EL (cell line): Measurements from ENCODE around the gene MAPK12.
A peak's percentile ranks its signal among the peaks of the same experiment; 100 is the strongest.

Experiments used
- DNase-seq: peaks from one replicate; pipeline ENCODE4 v3.0.0-alpha.2; 2016

Gene MAPK12

GRCh38 chr22:50250555-50251476 lies 10.7 kb downstream of the MAPK12 start, which contains the start of gene HDAC10:
TSS of gene HDAC10 (minus strand) at chr22:50251265. CDS start at chr22:50251032, 233 bp downstream.
- DNase-seq, result peak; percentile 83

DNA sequence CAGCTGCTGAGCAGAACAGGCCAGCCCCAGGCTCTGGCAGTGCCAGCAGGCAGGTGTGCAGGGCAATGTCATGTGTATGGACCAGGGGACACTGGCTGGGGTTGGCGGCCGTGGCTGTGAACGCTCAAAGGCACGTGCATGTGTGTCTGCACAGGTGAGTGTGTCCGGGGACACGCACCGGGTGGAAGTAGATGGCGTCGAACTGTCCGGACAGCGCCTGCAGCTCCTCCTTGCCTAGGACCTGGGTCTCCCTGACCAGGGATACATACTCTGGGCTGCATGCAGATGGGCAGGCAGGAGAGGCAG lies 11.3 kb downstream of the MAPK12 start:
- no peak for DNase-seq

DNA sequence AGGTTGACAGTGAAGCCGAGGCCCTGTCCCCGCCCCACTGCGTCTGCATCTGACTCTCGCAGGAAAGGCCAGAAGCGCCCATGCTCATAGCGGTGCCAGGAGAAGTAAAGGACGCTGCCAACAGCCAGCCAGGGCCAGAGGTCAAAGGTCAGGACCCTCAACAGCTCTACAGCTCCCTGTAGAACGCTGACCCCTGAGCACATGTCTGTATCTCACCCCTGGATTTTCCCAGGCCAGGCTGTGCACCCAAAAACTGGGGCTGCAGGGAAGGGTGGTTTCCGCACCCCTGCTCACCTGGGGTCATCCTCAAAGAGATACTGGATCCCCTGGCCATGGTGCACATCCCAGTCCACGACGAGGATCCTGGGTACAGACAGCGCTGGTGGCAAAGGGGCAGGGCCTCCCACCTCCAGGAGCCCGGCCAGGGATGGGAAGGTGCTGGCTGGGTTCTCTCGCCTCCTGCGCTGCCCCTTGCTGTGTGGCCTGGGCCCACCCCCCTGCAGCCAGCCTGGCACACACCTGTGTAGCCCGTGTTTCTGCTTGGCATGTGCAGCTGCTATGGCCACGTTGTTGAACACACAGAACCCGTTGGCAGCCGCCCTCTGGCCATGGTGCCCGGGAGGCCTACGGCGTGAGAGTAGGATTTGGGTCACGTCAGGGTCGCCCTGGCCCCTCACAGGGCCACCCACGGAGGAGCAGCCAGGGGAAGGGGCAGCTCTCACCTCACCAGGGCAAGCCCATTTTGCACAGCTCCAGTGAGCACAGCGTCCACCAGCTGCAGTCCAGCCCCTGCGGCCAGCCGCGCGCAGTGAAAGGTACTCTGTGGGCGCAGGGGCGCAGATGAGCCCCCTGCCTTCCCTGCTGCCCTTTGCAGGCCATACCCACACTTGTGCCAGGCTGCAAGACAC lies 11.9 kb downstream of the MAPK12 start:
- no peak for DNase-seq

- no peak for DNase-seq
Observed at GRCh38 chr22:50248196-50249081, 13.0 kb downstream of the MAPK12 start.

DNA sequence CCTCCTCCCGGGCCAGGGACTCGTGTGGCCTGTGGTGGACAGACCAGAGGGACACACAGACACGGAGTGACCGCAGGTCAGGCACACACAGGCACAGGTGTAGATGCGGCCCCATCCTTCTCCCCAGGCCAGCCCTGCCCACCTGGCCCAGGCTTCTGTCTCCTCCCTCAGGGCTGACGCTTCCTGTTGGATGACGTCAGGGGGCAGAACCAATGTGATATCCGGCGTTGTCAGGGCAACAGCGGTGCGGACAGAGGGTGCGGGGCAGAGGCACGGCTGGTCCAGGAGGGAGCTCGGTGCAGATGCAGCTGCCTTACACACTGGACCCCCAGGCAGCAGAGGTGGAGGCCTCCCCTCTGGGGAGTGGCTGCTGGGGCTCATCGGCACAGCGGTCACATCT lies 13.7 kb downstream of the MAPK12 start:
- DNase-seq, result peak; percentile 66

DNA sequence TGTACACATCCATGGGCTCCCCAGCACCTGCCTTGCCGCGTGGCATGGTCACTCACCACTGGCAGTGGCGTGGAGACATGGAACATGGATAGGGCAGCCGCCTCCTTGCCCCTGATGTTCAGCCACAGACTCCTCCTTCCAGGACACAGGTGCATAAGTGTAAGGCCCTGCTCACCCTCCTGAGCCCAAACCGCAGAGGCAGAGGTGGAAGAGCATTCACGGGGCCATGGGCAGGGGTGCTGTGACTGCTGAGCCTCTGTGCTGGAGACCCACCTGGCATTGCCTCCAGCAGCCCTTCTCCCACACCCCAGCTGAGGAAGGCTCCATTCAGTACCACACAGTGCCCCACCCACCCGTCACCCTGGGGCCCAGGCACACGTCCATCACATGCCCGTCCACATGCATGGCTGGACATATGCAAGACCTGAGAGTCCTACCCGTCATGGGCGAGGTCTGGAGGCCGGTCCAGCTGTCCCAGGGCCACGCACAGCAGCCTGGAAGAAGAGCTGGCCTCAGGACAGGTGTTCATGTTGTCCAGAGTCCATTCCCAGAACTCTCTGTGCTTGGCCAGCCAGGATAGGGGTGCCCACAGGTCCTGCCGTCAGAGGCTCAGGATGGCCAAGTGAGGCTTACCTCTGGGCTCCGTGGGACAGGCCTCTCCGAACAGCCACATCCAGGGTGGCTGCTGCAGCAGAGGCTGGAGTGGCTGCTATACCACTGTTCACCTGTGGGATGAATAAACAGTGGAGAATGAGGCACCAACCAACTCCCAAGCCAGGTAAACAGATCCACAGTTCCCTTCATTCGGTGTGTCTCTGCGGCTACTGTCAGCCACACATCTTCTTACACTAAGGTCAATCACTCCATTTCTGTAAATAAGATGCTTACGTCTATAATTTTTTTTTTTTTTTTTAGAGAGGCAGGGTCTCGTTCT lies 15.0 kb downstream of the MAPK12 start:
- no peak for DNase-seq

DNA sequence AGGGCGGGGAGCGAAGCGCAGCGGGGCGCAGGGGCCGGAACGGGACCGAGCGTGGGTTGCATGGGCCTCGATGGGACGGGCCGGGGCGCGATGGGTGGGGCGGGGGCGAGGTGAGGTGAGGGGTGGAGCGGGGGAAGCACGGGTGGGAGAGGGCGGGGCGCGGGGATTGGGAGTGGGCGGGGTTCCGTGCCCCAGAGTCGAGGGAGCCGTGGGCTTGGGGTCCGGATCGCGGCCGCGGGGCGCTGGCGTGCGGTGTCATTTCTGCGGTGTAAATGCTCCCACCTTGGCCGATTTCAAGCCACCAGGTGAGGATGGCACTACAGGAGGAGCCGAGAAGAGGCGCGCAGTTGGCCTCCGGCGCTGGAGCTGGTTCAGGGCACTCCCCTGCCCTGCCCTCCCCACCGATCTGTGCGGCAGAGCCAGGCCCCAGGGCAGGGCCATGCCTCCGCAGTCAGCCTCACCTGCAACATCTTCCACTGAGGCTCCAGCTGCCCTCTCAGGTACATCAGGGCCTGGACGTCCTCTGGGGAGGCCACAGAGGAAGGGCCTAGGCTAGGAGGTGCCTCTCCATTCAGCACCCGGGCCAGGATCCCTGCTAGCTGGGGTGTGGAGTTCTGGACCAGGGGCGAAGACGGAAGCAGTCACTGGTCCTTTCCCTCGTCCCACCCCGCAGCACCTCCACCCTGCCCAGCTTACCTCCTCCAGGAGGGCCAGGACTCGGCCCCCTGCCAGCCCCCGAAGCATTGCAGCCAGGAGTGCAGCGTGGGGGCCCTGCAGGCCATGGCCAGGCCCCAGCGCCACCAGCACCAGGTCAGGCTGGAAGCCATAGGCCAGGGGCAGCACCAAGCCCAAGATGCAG lies 16.0 kb downstream of the MAPK12 start:
- DNase-seq, result no peak

- peak; percentile 93 for DNase-seq
Observed at GRCh38 chr22:50244420-50245213, 16.9 kb downstream of the MAPK12 start, which contains the start of gene TUBGCP6. TSS of gene TUBGCP6 (minus strand) at chr22:50245023. CDS start at chr22:50244459, 564 bp downstream.

DNA sequence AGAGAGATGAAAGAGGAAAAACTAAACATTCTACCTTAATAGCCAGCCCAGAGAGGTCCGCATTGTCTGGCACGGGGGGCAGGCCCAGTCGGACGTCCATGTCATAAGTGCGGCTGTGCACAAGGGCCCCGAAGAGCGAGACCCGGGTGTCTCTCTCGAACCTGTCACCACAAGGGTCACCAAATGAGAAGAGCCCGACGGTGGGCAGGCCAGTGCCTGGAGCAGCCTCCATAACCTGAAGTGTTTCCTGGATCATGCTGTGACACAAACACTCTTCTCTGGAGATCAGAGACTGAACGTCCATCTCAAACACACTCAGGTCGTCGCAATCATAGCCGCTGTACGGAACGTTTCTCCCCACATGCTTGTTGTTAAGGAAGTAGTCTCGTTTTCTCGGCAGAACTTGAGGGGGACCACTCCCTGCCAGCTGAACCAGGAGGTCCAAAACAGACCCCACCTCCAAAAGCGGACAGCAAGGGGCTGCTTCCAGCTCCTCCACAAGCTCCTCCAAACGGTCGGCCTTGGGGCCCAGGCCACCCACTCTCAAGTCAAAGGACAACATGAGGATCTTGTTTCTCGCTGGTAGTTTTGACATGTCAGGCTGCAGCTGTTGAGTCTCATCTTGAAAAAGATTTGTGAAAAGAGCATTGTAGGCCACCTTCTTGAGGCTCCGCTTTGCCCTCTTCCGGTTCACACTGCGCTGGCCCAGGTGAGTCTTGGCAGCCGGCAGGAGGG lies 17.6 kb downstream of the MAPK12 start:
- no peak for DNase-seq

DNA sequence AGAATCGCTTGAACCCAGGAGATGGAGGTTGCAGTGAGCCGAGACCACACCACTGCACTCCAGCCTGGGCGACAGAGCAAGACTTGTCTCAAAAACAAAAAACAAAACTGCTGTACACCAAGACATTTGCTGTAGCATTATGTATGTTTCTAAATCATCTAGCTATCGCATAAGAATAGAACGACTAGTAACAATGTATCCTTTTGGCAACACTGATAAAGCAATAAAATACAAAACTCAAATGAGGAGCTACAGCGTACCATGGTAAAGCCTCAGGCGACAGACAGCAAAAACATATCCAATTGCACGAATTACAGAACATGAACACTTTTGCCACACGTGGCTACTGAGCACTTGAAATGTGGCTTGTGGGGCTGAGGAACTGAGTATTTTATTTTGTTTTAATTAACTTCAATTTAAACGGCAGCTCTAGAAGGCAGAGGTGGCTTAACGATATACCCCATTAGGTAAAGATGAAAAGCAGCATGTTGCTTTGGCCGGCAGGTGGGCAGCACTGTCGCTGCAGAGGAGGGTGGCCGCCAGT lies 19.0 kb downstream of the MAPK12 start:
- no peak for DNase-seq

DNA sequence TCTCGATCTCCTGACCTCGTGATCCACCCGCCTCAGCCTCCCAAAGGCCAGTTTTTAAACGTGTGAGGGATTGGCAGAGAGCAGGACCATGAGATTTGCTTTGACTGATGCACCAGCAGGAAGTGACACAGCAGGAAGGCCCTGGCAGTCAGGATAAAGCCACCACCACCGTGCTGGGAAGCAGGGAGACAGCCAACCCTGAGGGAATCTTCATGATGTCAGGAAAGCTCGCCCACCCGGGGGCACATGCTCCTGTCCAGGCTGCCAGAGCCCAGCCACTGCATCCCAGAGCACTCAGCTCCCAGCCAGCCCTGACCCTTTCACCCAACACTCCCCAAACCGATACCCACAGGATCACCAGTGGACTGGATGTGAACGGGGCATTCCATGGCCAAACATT lies 22.7 kb downstream of the MAPK12 start:
- DNase-seq, result peak; percentile 22

DNA sequence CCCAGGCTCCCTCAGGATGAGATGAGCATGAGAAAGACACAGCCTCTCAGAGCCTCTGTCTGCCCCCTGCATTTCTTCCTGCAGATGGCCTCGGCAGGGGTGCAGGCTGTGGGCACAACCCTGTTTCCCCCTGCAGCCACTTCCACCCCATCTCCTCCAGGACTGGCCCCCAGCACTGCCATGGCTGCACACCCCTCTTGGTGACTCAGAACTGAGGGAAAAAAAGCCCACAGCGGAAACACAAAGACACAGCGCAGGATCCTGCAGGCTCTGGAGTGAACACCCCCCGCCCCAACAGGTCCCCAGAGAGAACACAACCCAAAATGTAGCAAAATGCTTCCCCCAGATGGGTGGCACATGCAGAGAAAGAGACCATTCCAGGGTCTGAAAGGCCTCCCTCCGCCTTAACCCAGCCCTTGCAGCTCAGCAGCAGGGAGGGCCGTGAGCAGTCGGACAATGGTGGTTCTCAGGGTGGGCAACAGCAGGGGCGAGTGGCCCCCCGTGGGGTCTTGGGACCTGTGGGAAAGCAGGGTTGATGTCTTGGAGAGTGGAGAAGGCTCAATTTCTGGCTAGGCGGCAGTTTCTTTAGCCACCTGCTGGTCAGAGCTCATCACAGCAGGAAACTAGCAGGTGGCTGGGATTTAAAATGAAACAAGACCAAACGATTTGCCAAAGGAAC lies 24.6 kb downstream of the MAPK12 start:
- DNase-seq, result no peak

- no peak for DNase-seq
Observed at GRCh38 chr22:50233223-50233622, 28.3 kb downstream of the MAPK12 start.

GRCh38 chr22:50232481-50233151 lies 28.9 kb downstream of the MAPK12 start:
- DNase-seq, result no peak

- no peak for DNase-seq
Observed at GRCh38 chr22:50229370-50229769, 32.1 kb downstream of the MAPK12 start.

- DNase-seq, result no peak
Observed at GRCh38 chr22:50228366-50228765, 33.1 kb downstream of the MAPK12 start.

DNA sequence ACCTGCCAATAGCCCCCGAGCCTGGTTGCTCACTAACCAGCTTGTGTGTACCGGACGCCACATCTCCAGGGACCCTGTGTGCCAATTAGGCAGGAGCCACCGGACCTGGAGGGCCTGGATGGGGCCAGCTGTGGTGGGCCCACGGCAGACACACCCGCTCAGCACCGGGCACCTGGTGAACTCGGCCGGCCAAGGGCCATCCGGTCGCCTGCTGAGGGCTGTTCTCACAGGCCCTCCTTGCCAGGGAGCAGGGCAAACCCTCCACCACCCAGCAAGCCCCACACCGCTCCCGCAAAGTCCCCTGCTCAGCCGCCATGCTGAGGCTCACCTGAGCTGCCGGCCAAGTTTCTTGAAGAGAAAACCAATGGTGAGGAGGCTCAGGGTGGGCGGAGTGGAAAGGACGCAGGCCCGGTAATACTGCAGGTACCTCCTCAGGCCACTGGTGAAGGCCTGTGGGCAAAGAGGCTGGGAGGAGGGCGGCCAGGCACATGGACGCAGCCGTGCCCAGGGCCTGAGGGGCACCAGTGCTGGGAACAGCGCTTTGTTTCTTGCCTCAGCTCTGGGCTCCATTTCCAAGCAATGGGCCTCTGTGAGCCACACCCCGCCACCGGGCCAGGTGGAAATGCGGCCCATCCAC lies 33.8 kb downstream of the MAPK12 start:
- no peak for DNase-seq
